GM23338 (cell line): ENCODE results near the gene SLAMF6.

ENCODE experiments used
- ZNF114 ChIP-seq: fragments of 250-450 bp; sonication (Bioruptor Pico); IDR thresholded peaks from 2 replicates; pipeline ENCODE4 v1.5.0; 2020; ENCODE audit warnings: mild to moderate bottlenecking, moderate library complexity
- TF ChIP-seq, protein P1 (sequence below), 2 experiments: fragments of 200-600 bp in 1 of 2; sonication (generic) in 1 of 2; conservative IDR thresholded peaks; 2 replicates each; pipeline versions ENCODE4 v1.5.1 to v1.6.1; 2016 to 2017; ENCODE audit warnings: antibody characterized with exemption in 2 of 2, low read depth in 2 of 2, mild to moderate bottlenecking in 2 of 2, moderate library complexity in 1 of 2

DNA sequence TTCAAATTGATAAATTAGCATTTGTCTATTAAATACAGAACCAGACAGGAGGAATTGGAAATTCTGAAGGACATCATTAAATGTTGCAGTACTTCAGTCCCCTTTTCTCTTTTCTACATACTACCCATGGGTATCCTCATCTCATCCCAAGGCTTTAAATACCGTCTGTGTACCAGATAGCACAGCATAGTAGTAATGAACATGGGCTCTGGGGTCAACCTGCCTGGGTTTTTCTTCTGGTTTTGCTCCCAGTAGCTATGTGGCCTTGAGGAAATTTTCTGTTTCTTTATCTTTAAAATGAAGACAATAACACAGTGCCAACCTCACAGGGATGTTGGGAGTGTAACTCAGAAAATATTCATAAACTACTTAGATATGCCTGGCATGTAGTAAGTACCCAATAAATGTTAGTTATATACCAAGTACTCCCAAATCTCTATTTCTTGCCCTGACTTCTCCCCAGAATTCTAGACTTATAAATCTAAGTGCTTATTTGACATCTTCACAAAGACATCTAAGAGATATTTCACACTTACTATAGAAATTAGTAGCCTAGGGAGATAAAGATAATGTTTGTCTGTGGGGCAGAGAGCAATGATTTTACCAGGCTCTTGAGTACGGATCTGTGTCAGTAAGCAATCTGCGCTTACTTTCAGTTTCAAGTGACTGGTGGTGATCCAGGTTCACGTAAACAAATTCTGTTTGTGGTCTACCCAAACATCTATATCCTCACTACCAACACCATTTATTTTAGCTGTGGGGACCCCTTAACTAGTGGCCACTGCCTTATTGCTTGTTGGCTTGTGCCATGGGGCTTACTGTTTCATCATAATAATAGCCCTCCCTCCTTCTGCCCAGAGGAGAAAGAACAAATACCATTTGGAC lies 85.4 kb downstream of the SLAMF6 start:
- TF ChIP-seq, protein P1, sequence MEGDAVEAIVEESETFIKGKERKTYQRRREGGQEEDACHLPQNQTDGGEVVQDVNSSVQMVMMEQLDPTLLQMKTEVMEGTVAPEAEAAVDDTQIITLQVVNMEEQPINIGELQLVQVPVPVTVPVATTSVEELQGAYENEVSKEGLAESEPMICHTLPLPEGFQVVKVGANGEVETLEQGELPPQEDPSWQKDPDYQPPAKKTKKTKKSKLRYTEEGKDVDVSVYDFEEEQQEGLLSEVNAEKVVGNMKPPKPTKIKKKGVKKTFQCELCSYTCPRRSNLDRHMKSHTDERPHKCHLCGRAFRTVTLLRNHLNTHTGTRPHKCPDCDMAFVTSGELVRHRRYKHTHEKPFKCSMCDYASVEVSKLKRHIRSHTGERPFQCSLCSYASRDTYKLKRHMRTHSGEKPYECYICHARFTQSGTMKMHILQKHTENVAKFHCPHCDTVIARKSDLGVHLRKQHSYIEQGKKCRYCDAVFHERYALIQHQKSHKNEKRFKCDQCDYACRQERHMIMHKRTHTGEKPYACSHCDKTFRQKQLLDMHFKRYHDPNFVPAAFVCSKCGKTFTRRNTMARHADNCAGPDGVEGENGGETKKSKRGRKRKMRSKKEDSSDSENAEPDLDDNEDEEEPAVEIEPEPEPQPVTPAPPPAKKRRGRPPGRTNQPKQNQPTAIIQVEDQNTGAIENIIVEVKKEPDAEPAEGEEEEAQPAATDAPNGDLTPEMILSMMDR (conservative IDR thresholded peaks at IDR 0.05; ENCODE audit: low read depth in 2 of 2), result no peak
- no peak for TF ChIP-seq ZNF114 (CRISPR knock-in tag)
